HFFc6 (cell line): ENCODE measurements around the gene GOLGA8B. TPM values are rescaled to one million over a fixed set of nuclear protein-coding genes. Genes with fewer than 3 reads are reported as not detected.
A peak's percentile ranks its signal among the peaks of the same experiment; 100 is the strongest.
"Not testable (repeated sequence)": the region's sequence is repeated elsewhere in the genome, so short reads cannot be mapped to it uniquely, and the experiment has no call there.

Experiments used
- DNase-seq: peaks from one replicate; pipeline ENCODE4 v3.0.0-alpha.2; 2018
- H3K27ac Mint-ChIP-seq: 2 replicates; pipeline ENCODE4 v1.8.0; 2020; ENCODE audit warnings: mild to moderate bottlenecking, mixed read lengths
- H3K27me3 Mint-ChIP-seq: 2 replicates; pipeline ENCODE4 v1.8.0; 2021; ENCODE audit warnings: mild to moderate bottlenecking, moderate library complexity, mixed read lengths; ENCODE audit not compliant: insufficient read depth
- H3K36me3 Mint-ChIP-seq: 2 replicates; pipeline ENCODE4 v1.8.0; 2021; ENCODE audit warnings: low read depth, mixed read lengths
- H3K4me1 Mint-ChIP-seq: 2 replicates; pipeline ENCODE4 v1.8.0; 2020; ENCODE audit warnings: low read depth, mixed read lengths
- H3K4me3 Mint-ChIP-seq: 2 replicates; pipeline ENCODE4 v1.8.0; 2020; ENCODE audit warnings: mild to moderate bottlenecking, moderate library complexity, mixed read lengths
- H3K9me3 Mint-ChIP-seq: 2 replicates; pipeline ENCODE4 v1.8.0; 2020; ENCODE audit warnings: mild to moderate bottlenecking, mixed read lengths
- CTCF ChIP-seq: fragments of 200-600 bp; sonication (generic); IDR thresholded peaks from 2 replicates; pipeline ENCODE4 v1.5.0; 2021; ENCODE audit warnings: antibody characterized with exemption, mild to moderate bottlenecking
- long read RNA-seq: library from polyadenylated mRNA; unstranded; transcript quantifications from one replicate; pipeline ENCODE4 v2.0.0, GENCODE V29; 2019
- total RNA-seq, 6 experiments: library from RNA; stranded (reverse); fragmentation: NEBNext Ultra II Directional; extraction: Animal tissue kit (Norgen Biotek cat#: 25700); gene quantifications; 2 replicates in 1 of 6; 3 replicates in 5 of 6; pipeline ENCODE4 v1.2.3, GENCODE V29; 2021

Gene GOLGA8B
- 10 to 100 TPM; 23.0 to 35.7 (median 27.0) TPM for total RNA-seq
- long read RNA-seq, partial matches to known transcripts = 6 of 11 reads
- long read RNA-seq, other reads (novel, unspliced or antisense) = 5 of 11 reads

GRCh38 chr15:34583399-34584329 is at the start of gene GOLGA8B:
Gene GOLGA8B (minus strand): TSS chr15:34583651. CDS start chr15:34535912, 47,739 bp downstream.
- peaks cover 49% of the 10 kb centered on the region for H3K4me1 Mint-ChIP-seq
- H3K9me3 Mint-ChIP-seq = no peaks in the 10 kb centered on the region
- H3K4me3 Mint-ChIP-seq = peak within 1 kb of the TSS; percentile 90
- H3K27ac Mint-ChIP-seq = peak within 1 kb of the TSS; percentile 43; the same call in 1 of the 2 replicates
- no peaks in the 10 kb centered on the region for H3K36me3 Mint-ChIP-seq
- peak; percentile 43 for DNase-seq
- no peaks in the 10 kb centered on the region; the same call in 1 of the 2 replicates for H3K27me3 Mint-ChIP-seq
- TF ChIP-seq CTCF = no peak

- H3K27me3 Mint-ChIP-seq, DNase-seq, H3K4me3 Mint-ChIP-seq, H3K27ac Mint-ChIP-seq: not testable (repeated sequence)
- peaks cover 16% of the 10 kb centered on the region for H3K36me3 Mint-ChIP-seq
- peaks cover 18% of the 10 kb centered on the region for H3K9me3 Mint-ChIP-seq
- H3K4me1 Mint-ChIP-seq = peaks cover 33% of the 10 kb centered on the region
These were observed 49.7 kb upstream of the GOLGA8B start for GRCh38 chr15:34633165-34633564.

GRCh38 chr15:34628577-34629152 is 45.2 kb upstream of the GOLGA8B start:
- peaks cover 17% of the 10 kb centered on the region for H3K9me3 Mint-ChIP-seq
- no peak for DNase-seq

GRCh38 chr15:34625007-34625406 is 41.6 kb upstream of the GOLGA8B start:
- no peak overlapping the region for H3K4me3 Mint-ChIP-seq
- TF ChIP-seq CTCF = no peak
- no peak overlapping the region for H3K27ac Mint-ChIP-seq
- DNase-seq = no peak
- peaks cover 5% of the 10 kb centered on the region; the same call in 1 of the 2 replicates for H3K36me3 Mint-ChIP-seq
- H3K9me3 Mint-ChIP-seq = no peaks in the 10 kb centered on the region
- H3K4me1 Mint-ChIP-seq = peaks cover 39% of the 10 kb centered on the region
- peaks cover 3% of the 10 kb centered on the region for H3K27me3 Mint-ChIP-seq

More at GRCh38 chr15:34628577-34629152, 45.2 kb upstream of the GOLGA8B start:
- TF ChIP-seq CTCF = no peak
- Mint-ChIP-seq H3K27ac (no peak overlapping the region), H3K4me1 (peaks cover 37% of the 10 kb centered on the region), H3K36me3 (peaks cover 21% of the 10 kb centered on the region), H3K27me3 (no peaks in the 10 kb centered on the region), H3K4me3 (no peak overlapping the region)

- TF ChIP-seq CTCF = peak; percentile 74
- Mint-ChIP-seq H3K4me3 (no peak overlapping the region), H3K4me1 (peaks cover 20% of the 10 kb centered on the region), H3K27me3 (peaks cover 18% of the 10 kb centered on the region), H3K9me3 (no peaks in the 10 kb centered on the region), H3K27ac (no peak overlapping the region), H3K36me3 (peaks cover under 1% of the 10 kb centered on the region; the same call in 1 of the 2 replicates)
- peak; percentile 57 for DNase-seq
These were observed 38.2 kb upstream of the GOLGA8B start for GRCh38 chr15:34621675-34622074.
